Measurements from ENCODE around the gene F2RL3.

DNA sequence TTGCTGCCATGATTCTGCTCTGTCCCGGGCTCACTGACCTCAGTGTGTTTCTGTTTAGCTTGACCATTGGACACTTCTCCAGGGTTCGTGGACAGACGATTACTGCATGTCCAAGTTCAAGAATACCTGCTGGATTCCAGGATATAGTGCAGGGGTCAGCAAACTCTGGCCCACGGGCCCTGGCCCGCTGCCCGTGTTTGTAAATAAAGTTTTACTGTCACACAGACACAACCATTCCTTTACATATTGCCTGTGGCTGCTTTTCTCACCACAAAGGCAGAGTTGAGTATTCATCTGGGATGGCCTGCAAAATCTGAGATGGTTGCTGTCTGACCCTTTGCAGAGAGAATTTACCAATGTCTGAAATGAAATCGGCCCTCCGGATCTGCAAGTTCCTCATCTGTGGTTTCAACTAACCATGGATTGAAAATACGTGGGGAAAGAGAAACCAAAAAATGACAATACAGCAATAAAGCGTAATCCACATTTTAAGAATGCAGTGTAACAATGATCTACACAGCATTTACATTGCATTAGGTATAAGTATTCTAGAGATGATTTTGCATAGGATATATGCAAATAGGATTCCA is 25.9 kb upstream of the F2RL3 start:
- no peak for TF ChIP-seq EP300 (IDR thresholded peaks at IDR 0.05)
- TF ChIP-seq POLR2A (IDR thresholded peaks at IDR 0.05), result no peak

All from stomach (tissue), 4 donors.